ENCODE results near the gene AREG. TPM values are rescaled to one million over a fixed set of nuclear protein-coding genes. Genes with fewer than 3 reads are reported as not detected.

AREG gene
- total RNA-seq, 1 donor from 2014 or later = 21.0 TPM

- ATAC-seq = no peak
Measured at GRCh38 chr4:74433541-74434172, 11.3 kb upstream of the AREG start.

- peak; percentile 88 for ATAC-seq
Measured at GRCh38 chr4:74435296-74435695, 9.6 kb upstream of the AREG start.

- no peak for ATAC-seq
Measured at GRCh38 chr4:74437866-74438265, 7.1 kb upstream of the AREG start.

GRCh38 chr4:74438661-74439060 lies 6.3 kb upstream of the AREG start:
- ATAC-seq = no peak

- no peak for ATAC-seq
Measured at GRCh38 chr4:74439952-74440351, 5.0 kb upstream of the AREG start.

GRCh38 chr4:74440356-74440755 lies 4.6 kb upstream of the AREG start:
- ATAC-seq = no peak

GRCh38 chr4:74441744-74442143 lies 3.2 kb upstream of the AREG start:
- ATAC-seq = no peak

- ATAC-seq = peak; percentile 35
Measured at GRCh38 chr4:74446193-74446868, 1.4 kb downstream of the AREG start.

- ATAC-seq = no peak
Measured at GRCh38 chr4:74446896-74447295, 2.0 kb downstream of the AREG start.

GRCh38 chr4:74447636-74448233 lies 2.8 kb downstream of the AREG start:
- no peak for ATAC-seq

- ATAC-seq = peak; percentile 54
Measured at GRCh38 chr4:74449571-74450297, 4.8 kb downstream of the AREG start.

- no peak for ATAC-seq
Measured at GRCh38 chr4:74450298-74450683, 5.4 kb downstream of the AREG start.

GRCh38 chr4:74451214-74451661 lies 6.3 kb downstream of the AREG start:
- ATAC-seq = peak; percentile 23

- no peak for ATAC-seq
Measured at GRCh38 chr4:74453037-74453635, 8.2 kb downstream of the AREG start.

GRCh38 chr4:74453829-74454742 lies 9.2 kb downstream of the AREG start:
- ATAC-seq = no peak

GRCh38 chr4:74455361-74456055 lies 10.6 kb downstream of the AREG start:
- no peak for ATAC-seq

GRCh38 chr4:74456056-74456744 lies 11.3 kb downstream of the AREG start:
- ATAC-seq = peak; percentile 26

GRCh38 chr4:74456849-74457395 lies 12.0 kb downstream of the AREG start:
- ATAC-seq = no peak

- no peak for ATAC-seq
Measured at GRCh38 chr4:74460833-74461232, 15.9 kb downstream of the AREG start.

GRCh38 chr4:74463123-74463522 lies 18.2 kb downstream of the AREG start:
- ATAC-seq = no peak

Measured in esophagus mucosa (tissue), 1 donor.